HepG2 (cell line): ENCODE results near the gene ASXL1. TPM values are rescaled to one million over a fixed set of nuclear protein-coding genes. Genes with fewer than 3 reads are reported as not detected.

Experiments
- ATAC-seq: fragments of 200-7000 bp; cut with Tn5 transposase; 3 replicates; pipeline ENCODE4 v1.9.1; 2020; ENCODE audit warnings: mild to moderate bottlenecking, moderate library complexity
- BruUV-seq: library from RNA; stranded (reverse); fragments of 400-500 nt; replicated peaks from 2 replicates; lab custom pipeline; 2021; lab: Mats Ljungman, UMichigan
- CTCF ChIA-PET: fragments of 300-600 bp; formaldehyde crosslinking; extraction: SDS; loops from one replicate; lab custom pipeline; 2021; ENCODE audit warnings: low total read pairs, inconsistent platforms, low intra/inter-chr PET ratio; lab: Yijun Ruan, JAX
- POLR2A ChIA-PET: fragments of 350-600 bp; sonication (Branson Sonifier 250); formaldehyde crosslinking; loops from one replicate; lab custom pipeline; 2020; ENCODE audit warnings: antibody characterized with exemption, inconsistent platforms; lab: Yijun Ruan, JAX
- DNase-seq: peaks from one replicate; pipeline ENCODE4 v3.0.0-alpha.2; 2015; ENCODE audit warnings: low spot score
- FAIRE-seq: peaks from 3 replicates; lab custom pipeline; 2011; peaks lifted over from hg19 to GRCh38; lab: Jason Lieb, UNC
- H2AFZ ChIP-seq: one replicate; pipeline ENCODE4 v1.6.1; 2011; ENCODE audit warnings: low read length, inconsistent platforms
- H3K27ac ChIP-seq: fragments of 300-600 bp; 3 replicates; pipeline ENCODE4 v1.8.0; 2011; ENCODE audit warnings: mixed run types, mild to moderate bottlenecking, mixed read lengths, low read length, inconsistent platforms; ENCODE audit not compliant: insufficient read depth; ENCODE audit errors: extremely low read length
- H3K27me3 ChIP-seq, 2 experiments: fragments of 200-600 bp in 1 of 2; 2 replicates in 1 of 2; 3 replicates in 1 of 2; pipeline versions ENCODE4 v1.6.0 to v1.8.0; 2011; ENCODE audit warnings: low read length in 2 of 2, mild to moderate bottlenecking in 2 of 2, moderate library complexity in 2 of 2, inconsistent platforms in 1 of 2; ENCODE audit not compliant: insufficient read depth in 2 of 2, control insufficient read depth in 1 of 2
- H3K36me3 ChIP-seq, 2 experiments: fragments of 200-600 bp in 1 of 2; replicated peaks in 1 of 2; 2 replicates in 1 of 2; 3 replicates in 1 of 2; pipeline versions ENCODE4 v1.5.1 to v1.8.0; 2011; ENCODE audit warnings: low read length in 2 of 2, inconsistent platforms in 1 of 2; ENCODE audit not compliant: insufficient read depth in 2 of 2, control insufficient read depth in 1 of 2
- H3K4me1 ChIP-seq: 2 replicates; pipeline ENCODE4 v1.5.1; 2012; ENCODE audit warnings: low read length, inconsistent platforms; ENCODE audit not compliant: insufficient read depth
- H3K4me2 ChIP-seq: 2 replicates; pipeline ENCODE4 v1.6.0; 2011; ENCODE audit warnings: low read depth, low read length, inconsistent platforms
- H3K4me3 ChIP-seq, 3 experiments: fragments of 200-600 bp in 1 of 3; sonication (generic), shearing (Covaris generic) in 1 of 3; replicated peaks in 1 of 3; 2 replicates each; pipeline ENCODE4 v1.5.1; 2011 to 2016; ENCODE audit warnings: low read length in 3 of 3, inconsistent platforms in 2 of 3, low read depth in 2 of 3, mild to moderate bottlenecking in 2 of 3, control low read depth in 1 of 3, mixed read lengths in 1 of 3; ENCODE audit not compliant: insufficient read depth in 1 of 3
- H3K79me2 ChIP-seq: one replicate; pipeline ENCODE4 v1.6.1; 2011; ENCODE audit warnings: low read length, inconsistent platforms; ENCODE audit not compliant: insufficient read depth
- H3K9ac ChIP-seq: 2 replicates; pipeline ENCODE4 v1.6.0; 2011; ENCODE audit warnings: mild to moderate bottlenecking, low read depth, low read length, inconsistent platforms; ENCODE audit not compliant: insufficient read depth
- H3K9me3 ChIP-seq: 2 replicates; pipeline ENCODE4 v1.5.1; 2012; ENCODE audit warnings: mild to moderate bottlenecking, low read length
- H4K20me1 ChIP-seq: 2 replicates; pipeline ENCODE4 v1.6.0; 2011; ENCODE audit warnings: inconsistent platforms, mild to moderate bottlenecking, low read length, moderate library complexity; ENCODE audit not compliant: insufficient read depth
- ETS1 ChIP-seq: sonication (generic); formaldehyde crosslinking; IDR thresholded peaks from 2 replicates; pipeline ENCODE4 v1.4.0; 2020; ENCODE audit warnings: missing genetic modification reagents
- SRF ChIP-seq: IDR thresholded peaks from 2 replicates; pipeline ENCODE4 v1.6.1; 2011; ENCODE audit warnings: mild to moderate bottlenecking, low read depth, low read length, moderate library complexity
- USF2 ChIP-seq, 2 experiments: sonication (generic) in 1 of 2; formaldehyde crosslinking in 1 of 2; IDR thresholded peaks; 2 replicates each; pipeline versions ENCODE4 v1.5.1 to v1.6.1; 2011 to 2020; ENCODE audit warnings: borderline replicate concordance in 1 of 2, low read depth in 1 of 2, low read length in 1 of 2, mild to moderate bottlenecking in 1 of 2, missing genetic modification reagents in 1 of 2, moderate library complexity in 1 of 2
- ZBTB44 ChIP-seq: sonication (generic); formaldehyde crosslinking; IDR thresholded peaks from 2 replicates; pipeline ENCODE4 v1.4.0; 2020; ENCODE audit warnings: missing genetic modification reagents
- ZMAT5 ChIP-seq: sonication (generic); formaldehyde crosslinking; IDR thresholded peaks from 2 replicates; pipeline ENCODE4 v1.5.0; 2020; ENCODE audit warnings: mild to moderate bottlenecking, low read depth, missing genetic modification reagents, borderline replicate concordance
- WGBS: methylation state at CpG from one replicate; pipeline ENCODE4 v1.1.6; 2017; ENCODE audit warnings: low lambda C conversion rate; 5-methylcytosine and 5-hydroxymethylcytosine counted together
- in situ Hi-C: cut with HindIII; loops from 2 replicates; pipeline ENCODE4 v1.10.0; 2017; ENCODE audit warnings: low pct_unique_long_range_greater_than_20kb; ENCODE audit not compliant: extremely low pct_ligation_motif_present
- intact Hi-C: fragments of 100-400 bp; cut with micrococcal nuclease; formaldehyde crosslinking; loops from one replicate; pipeline ENCODE4 v1.10.0; 2022; ENCODE audit not compliant: unreplicated experiment
- polyA plus RNA-seq, 8 experiments: library from polyadenylated mRNA; depleted of rRNA in 3 of 8; stranded (reverse) in 7 of 8; unstranded in 1 of 8; fragments of >200 nt; fragmentation: Illumina TruSeq in 4 of 8; extraction: Trizol in 4 of 8; gene quantifications; 2 replicates each; pipeline versions ENCODE4 v1.2.1 to v1.2.3, GENCODE V29; 2011 to 2016; ENCODE audit warnings: low read depth in 4 of 8, missing spikeins in 1 of 8, mixed read lengths in 1 of 8; ENCODE audit not compliant: insufficient read depth in 1 of 8
- total RNA-seq, 5 experiments: library from RNA; depleted of rRNA; stranded (reverse); fragments of >200 nt; fragmentation: Illumina TruSeq; extraction: Trizol; gene quantifications; 2 replicates each; pipeline ENCODE4 v1.2.3, GENCODE V29; 2016; ENCODE audit warnings: low read depth in 1 of 5
- TF ChIP-seq, protein P1 (sequence below): sonication (generic); formaldehyde crosslinking; IDR thresholded peaks from 2 replicates; pipeline ENCODE4 v1.4.0; 2020; ENCODE audit warnings: missing genetic modification reagents, borderline replicate concordance
- TF ChIP-seq, protein P2 (sequence below): sonication (generic); formaldehyde crosslinking; IDR thresholded peaks from 2 replicates; pipeline ENCODE4 v1.4.0; 2020; ENCODE audit warnings: missing genetic modification reagents, mild to moderate bottlenecking, borderline replicate concordance

ASXL1 gene
- total and polyA plus RNA-seq, 2 of the 13 experiments (the other 11 are each of a cell fraction or from before 2014, with no cell fraction given) = 62.1 to 74.8 TPM

GRCh38 chr20:32462900-32463641 is 104.9 kb downstream of the ASXL1 start (continued):
- TF ChIP-seq ETS1 (CRISPR knock-in tag) = no peak
- TF ChIP-seq, protein P1, sequence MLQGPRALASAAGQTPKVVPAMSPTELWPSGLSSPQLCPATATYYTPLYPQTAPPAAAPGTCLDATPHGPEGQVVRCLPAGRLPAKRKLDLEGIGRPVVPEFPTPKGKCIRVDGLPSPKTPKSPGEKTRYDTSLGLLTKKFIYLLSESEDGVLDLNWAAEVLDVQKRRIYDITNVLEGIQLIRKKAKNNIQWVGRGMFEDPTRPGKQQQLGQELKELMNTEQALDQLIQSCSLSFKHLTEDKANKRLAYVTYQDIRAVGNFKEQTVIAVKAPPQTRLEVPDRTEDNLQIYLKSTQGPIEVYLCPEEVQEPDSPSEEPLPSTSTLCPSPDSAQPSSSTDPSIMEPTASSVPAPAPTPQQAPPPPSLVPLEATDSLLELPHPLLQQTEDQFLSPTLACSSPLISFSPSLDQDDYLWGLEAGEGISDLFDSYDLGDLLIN (CRISPR knock-in tag) = no peak

DNA sequence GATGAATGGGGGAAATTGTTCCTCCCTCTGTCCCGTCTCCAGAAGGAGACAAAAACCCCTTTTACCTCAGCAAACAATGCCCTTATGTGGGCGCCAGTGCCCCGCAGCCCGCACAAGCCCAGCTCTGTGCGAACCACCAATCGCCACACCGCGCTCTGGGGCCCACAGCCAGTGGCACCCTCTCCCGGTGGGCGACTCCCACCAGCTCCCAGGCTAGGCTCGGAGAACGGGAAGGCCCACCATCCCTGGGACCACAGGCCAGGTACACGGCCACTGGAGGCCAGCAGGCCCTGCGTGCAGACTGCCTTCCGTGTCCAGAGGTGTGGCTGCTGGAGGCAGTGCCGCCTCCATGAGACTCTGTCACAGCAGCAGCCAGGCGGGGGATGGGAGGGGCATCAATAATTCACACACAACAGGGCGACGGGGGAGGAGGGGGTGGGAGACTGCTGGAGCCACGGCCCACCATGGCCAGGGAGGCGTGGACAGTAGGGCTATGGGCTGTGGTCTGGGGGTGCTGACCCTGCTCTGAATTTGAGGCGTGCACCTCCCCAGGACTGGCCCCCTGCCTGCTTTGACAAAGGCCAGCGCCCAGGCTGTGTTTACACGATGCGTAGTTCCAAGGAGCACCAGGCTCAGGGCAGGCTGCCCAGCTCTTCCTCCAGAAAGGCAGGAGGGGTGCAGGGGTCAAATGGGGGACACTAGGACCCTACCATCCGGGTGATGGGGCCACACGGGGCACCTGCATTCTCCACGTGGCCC is 105.7 kb downstream of the ASXL1 start:
- Histone ChIP-seq H3K36me3 (peaks cover 18 to 30% of the 10 kb centered on the region in 2 experiments; a peak in 4 of 5 replicates), H3K4me1 (peaks cover 52% of the 10 kb centered on the region), H3K27me3 (no peaks in the 10 kb centered on the region), H2AFZ (no peak overlapping the region), H4K20me1 (peaks cover 6% of the 10 kb centered on the region; the same call in 1 of the 2 replicates), H3K9ac (no peak overlapping the region), H3K79me2 (peaks cover 51% of the 10 kb centered on the region), H3K9me3 (no peaks in the 10 kb centered on the region), H3K4me2 (no peak overlapping the region), H3K4me3 (no peak overlapping the region), H3K27ac (peak overlapping the region; percentile 80)
- 92% methylated on average over 22 of the region's 28 CpGs for WGBS
- DNase-seq (no peak), FAIRE-seq (no peak), ATAC-seq (no peak)
- in situ Hi-C loops (no loop called here), intact Hi-C loops (loop anchor here (2.0 kb wide), 1 partner anchor 189 kb away; no protein-coding TSS in a partner anchor)
- POLR2A ChIA-PET = interaction anchor here (1.0 kb wide), 1 partner anchor 11 kb away, joined by 3 read pairs; no protein-coding TSS in a partner anchor
- CTCF ChIA-PET = no interaction called here
- no TSS peak for BruUV-seq
- TF ChIP-seq ZMAT5 (no peak), ZBTB44 (CRISPR knock-in tag) (no peak), SRF (no peak), USF2 (IDR thresholded peaks at IDR 0.05; ENCODE audit: low read depth, low read length) (no peak), USF2 (CRISPR knock-in tag; IDR thresholded peaks at IDR 0.05; ENCODE audit: borderline replicate concordance) (no peak)
- TF ChIP-seq, protein P2, sequence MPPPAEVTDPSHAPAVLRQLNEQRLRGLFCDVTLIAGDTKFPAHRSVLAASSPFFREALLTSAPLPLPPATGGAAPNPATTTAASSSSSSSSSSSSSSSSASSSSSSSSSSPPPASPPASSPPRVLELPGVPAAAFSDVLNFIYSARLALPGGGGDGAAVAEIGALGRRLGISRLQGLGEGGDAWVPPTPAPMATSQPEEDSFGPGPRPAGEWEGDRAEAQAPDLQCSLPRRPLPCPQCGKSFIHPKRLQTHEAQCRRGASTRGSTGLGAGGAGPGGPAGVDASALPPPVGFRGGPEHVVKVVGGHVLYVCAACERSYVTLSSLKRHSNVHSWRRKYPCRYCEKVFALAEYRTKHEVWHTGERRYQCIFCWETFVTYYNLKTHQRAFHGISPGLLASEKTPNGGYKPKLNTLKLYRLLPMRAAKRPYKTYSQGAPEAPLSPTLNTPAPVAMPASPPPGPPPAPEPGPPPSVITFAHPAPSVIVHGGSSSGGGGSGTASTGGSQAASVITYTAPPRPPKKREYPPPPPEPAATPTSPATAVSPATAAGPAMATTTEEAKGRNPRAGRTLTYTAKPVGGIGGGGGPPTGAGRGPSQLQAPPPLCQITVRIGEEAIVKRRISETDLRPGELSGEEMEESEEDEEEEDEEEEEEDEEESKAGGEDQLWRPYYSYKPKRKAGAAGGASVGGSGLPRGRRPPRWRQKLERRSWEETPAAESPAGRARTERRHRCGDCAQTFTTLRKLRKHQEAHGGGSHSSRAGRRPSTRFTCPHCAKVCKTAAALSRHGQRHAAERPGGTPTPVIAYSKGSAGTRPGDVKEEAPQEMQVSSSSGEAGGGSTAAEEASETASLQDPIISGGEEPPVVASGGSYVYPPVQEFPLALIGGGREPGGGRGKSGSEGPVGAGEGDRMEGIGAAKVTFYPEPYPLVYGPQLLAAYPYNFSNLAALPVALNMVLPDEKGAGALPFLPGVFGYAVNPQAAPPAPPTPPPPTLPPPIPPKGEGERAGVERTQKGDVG = peak; percentile 61; the same call in 1 of the 2 replicates
